Measurements from ENCODE around the gene IMPDH1.

Gene IMPDH1

DNA sequence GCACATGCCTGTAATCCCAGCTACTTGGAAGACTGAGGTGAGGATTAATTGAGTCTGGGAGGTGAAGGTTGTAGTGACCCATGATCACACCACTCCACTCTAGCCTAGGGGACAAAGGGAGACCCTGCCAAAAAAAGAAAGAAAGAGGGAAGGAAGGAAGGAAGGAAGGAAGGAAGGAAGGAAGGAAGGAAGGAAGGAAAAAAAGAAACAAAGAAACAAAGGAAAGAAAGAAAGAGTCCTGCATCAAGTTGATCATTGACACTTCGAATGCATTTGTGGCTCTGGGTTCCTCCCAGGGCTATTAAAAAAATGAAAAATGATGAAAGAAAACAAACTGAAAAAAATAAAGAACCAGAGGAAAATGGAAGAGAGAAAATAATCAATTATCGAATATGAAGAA, 44.4 kb downstream of the IMPDH1 start:
- TF ChIP-seq, protein P1, sequence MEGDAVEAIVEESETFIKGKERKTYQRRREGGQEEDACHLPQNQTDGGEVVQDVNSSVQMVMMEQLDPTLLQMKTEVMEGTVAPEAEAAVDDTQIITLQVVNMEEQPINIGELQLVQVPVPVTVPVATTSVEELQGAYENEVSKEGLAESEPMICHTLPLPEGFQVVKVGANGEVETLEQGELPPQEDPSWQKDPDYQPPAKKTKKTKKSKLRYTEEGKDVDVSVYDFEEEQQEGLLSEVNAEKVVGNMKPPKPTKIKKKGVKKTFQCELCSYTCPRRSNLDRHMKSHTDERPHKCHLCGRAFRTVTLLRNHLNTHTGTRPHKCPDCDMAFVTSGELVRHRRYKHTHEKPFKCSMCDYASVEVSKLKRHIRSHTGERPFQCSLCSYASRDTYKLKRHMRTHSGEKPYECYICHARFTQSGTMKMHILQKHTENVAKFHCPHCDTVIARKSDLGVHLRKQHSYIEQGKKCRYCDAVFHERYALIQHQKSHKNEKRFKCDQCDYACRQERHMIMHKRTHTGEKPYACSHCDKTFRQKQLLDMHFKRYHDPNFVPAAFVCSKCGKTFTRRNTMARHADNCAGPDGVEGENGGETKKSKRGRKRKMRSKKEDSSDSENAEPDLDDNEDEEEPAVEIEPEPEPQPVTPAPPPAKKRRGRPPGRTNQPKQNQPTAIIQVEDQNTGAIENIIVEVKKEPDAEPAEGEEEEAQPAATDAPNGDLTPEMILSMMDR (IDR thresholded peaks at IDR 0.05): no peak

DNA sequence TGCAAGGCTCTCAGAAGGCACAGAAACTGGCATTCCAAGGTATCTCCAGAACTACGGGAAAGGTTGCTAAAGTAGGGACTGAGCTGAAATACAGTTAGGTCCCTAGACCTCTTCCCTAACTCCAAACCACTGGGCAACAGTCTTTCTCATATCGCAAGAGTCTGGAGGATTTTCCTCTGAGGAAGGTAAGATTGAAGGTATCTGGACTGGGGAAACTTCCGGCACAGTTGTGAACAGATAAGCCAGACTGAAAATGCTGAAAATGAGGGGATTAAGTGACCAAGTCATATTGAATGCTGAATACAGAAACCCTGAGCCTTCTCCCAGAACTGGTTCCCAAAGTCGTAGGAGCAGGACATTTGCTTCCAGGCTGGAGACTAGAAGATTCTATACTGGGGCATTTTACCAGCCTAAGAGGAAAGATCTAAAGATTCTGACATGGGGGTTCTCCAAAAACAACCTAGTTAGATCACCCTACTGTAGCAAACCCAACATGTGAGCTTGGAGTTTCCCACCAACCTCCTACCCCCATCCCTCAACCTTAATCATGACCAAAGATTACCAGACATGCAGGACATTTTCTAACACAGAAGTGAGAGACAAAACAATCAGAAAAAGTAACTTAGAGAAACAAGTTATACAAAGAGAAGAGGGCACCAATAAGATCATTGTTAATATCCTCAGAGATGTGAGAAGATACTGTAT, 45.5 kb downstream of the IMPDH1 start:
- TF ChIP-seq, protein P1 (IDR thresholded peaks at IDR 0.05): no peak

DNA sequence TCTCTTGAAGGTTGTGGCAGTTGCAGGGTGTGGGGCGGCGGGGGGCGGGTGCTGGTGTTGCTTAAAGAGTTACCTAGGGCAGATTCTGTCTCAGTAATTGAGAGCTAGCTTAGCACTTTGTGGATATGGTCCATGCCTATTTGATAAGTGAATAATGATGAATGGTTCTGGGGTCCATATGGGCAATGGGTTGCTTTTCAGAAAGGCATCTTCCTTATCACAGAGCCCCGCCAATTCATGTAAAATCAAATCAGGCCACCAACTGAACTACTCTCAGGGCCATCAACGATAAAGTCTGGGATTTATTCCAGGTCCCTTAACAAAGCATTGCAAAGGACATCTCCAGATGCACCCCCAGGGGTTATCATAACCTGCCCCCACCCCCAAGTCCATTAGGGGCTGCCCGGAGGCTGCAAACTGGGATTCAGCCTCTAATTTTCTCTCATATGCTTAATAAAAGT, 46.5 kb downstream of the IMPDH1 start:
- TF ChIP-seq, protein P1 (IDR thresholded peaks at IDR 0.05): no peak

DNA sequence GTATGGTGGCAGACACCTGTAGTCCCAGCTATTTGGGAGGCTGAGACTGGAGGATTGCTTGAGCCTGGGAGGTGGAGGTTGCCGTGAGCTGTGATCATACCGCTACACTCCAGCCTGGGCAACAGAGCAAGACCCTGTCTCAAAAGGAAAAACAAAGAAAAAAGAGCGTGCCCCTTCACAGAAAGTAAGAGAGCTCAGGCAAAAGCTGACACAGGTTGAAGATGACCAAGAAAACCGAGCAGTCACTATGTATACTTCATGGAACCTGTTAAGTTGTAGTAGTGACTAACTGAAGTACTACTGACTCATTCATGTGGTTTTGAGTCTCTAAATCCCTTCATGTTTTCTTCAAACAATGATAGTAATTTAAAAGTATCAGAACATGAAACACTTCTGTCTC, 47.1 kb downstream of the IMPDH1 start:
- TF ChIP-seq, protein P1 (IDR thresholded peaks at IDR 0.05): no peak

DNA sequence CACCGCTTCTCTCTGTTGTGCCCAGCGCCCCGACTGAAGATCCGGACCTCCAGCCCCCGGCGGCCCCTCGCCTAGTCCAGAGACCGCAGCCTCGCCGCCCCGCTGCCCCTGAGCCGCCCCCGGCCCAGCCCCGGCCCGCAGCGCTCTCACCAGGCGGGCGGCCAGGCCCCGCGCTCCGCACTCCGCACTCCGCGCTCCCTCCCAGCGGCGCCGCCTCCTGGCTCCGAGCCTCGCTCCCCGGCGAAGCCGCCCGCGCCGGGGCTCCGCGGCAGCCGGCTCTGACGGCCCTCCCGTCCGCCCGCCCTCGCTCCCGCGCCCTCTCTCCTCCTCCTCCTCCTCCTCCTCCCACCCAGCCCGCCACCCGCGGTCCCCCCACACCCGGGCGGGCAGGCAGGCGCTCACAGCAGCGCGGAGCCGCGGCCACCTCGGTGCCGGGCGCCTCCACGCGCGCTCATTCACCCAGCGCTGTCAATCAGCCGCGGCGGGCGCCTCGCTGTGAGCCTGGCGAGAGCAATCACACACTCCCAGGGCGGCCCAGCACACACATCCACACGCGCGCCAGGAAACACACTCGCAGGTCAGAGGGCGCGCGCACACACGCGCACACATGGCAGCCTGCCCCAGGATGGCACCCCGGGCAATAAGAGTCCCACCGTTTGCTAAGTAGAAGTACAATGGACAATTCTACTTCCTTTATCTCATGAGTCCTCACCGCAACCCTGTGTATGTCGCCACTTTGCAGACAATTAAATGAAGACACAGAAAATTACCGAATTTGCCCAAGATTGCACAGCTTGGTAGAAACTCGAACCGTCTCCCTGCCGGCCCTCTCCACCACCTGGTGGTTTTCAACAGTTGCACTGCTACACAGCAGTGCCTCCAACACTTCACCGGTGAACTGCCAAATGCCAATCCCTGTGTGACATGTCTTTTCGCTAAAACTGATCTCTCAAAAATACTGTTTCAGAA, 48.1 kb downstream of the IMPDH1 start, which contains the start of gene PRRT4:
Gene PRRT4 (minus strand): TSS at position 280 of the 969 bp plus-strand sequence.
- TF ChIP-seq, protein P1 (IDR thresholded peaks at IDR 0.05): no peak

DNA sequence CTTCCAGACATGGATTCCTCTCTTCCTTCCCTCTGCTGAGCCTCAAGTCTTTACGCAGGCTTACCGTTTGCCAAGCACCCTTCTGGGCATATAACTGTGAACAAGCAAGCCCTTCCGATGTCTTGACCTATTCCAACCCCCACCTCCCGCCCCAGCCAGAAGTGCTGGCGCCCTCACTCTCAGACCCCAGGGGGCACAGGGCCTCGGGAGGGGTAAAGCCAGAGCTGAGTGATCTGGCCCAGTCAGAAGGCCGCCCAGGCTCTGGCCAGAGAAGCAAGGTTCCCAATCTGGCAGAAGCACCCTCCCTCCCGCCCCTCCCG, 49.5 kb downstream of the IMPDH1 start:
- TF ChIP-seq, protein P1 (IDR thresholded peaks at IDR 0.05): no peak

DNA sequence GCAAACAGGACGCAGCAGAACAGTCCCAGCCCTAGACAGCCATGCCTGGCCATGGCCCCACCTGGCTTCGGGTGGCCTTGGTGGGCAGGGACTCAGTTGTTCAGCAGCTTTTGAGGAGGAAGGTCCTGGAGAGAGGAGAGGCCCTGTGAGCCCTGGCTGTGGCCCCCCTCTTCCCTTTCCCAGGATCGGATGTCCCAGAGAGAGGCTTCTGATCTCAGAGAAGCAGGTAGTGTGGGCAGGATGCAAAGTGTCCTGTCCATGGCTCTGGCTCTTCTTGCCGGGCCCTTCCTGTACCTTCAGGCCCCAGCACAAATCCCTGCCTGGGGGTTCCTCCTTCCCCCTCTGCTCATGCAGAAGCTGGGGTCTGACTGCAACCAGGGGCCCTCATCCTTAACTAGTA, 49.8 kb downstream of the IMPDH1 start:
- TF ChIP-seq, protein P1 (IDR thresholded peaks at IDR 0.05): no peak

Measured in LNCAP (cell line).